HepG2 (cell line): ENCODE results near the gene CKMT1A. TPM values are rescaled to one million over a fixed set of nuclear protein-coding genes. Genes with fewer than 3 reads are reported as not detected.
"Not testable (repeated sequence)": the region's sequence is repeated elsewhere in the genome, so short reads cannot be mapped to it uniquely, and the experiment has no call there.

ENCODE experiments used
- ATF4 ChIP-seq, 2 experiments: fragments of 450-650 bp in 1 of 2; sonication (generic) in 1 of 2; formaldehyde crosslinking; IDR thresholded peaks; 2 replicates each; pipeline versions ENCODE4 v1.5.0 to v1.8.0; 2020 to 2022; ENCODE audit warnings: mild to moderate bottlenecking in 1 of 2, missing genetic modification reagents in 1 of 2
- HOMEZ ChIP-seq: IDR thresholded peaks from 2 replicates; pipeline ENCODE4 v1.6.1; 2016; ENCODE audit warnings: low read depth
- KDM3A ChIP-seq: IDR thresholded peaks from 2 replicates; pipeline ENCODE4 v1.6.1; 2018; ENCODE audit warnings: low read depth, missing compliant biosample characterization
- TCF12 ChIP-seq, 2 experiments: fragments of 450-650 bp in 1 of 2; sonication (generic) in 1 of 2; formaldehyde crosslinking in 1 of 2; IDR thresholded peaks; 2 replicates each; pipeline versions ENCODE4 v1.6.1 to v1.8.0; 2017 to 2022; ENCODE audit warnings: antibody characterized with exemption in 1 of 2, mild to moderate bottlenecking in 1 of 2, missing genetic modification reagents in 1 of 2, moderate library complexity in 1 of 2
- ZBTB34 ChIP-seq: sonication (generic); formaldehyde crosslinking; IDR thresholded peaks from 2 replicates; pipeline ENCODE4 v1.8.0; 2022; ENCODE audit warnings: mild to moderate bottlenecking, missing genetic modification reagents
- ZNF749 ChIP-seq: sonication (generic); formaldehyde crosslinking; IDR thresholded peaks from 2 replicates; pipeline ENCODE4 v1.8.0; 2022; ENCODE audit warnings: mild to moderate bottlenecking, missing genetic modification reagents, moderate library complexity, borderline replicate concordance
- polyA plus RNA-seq, 8 experiments: library from polyadenylated mRNA; depleted of rRNA in 3 of 8; stranded (reverse) in 7 of 8; unstranded in 1 of 8; fragments of >200 nt; fragmentation: Illumina TruSeq in 4 of 8; extraction: Trizol in 4 of 8; gene quantifications; 2 replicates each; pipeline versions ENCODE4 v1.2.1 to v1.2.3, GENCODE V29; 2011 to 2016; ENCODE audit warnings: low read depth in 4 of 8, missing spikeins in 1 of 8, mixed read lengths in 1 of 8; ENCODE audit not compliant: insufficient read depth in 1 of 8
- total RNA-seq, 5 experiments: library from RNA; depleted of rRNA; stranded (reverse); fragments of >200 nt; fragmentation: Illumina TruSeq; extraction: Trizol; gene quantifications; 2 replicates each; pipeline ENCODE4 v1.2.3, GENCODE V29; 2016; ENCODE audit warnings: low read depth in 1 of 5
- TF ChIP-seq, protein P1 (sequence below): sonication (generic); formaldehyde crosslinking; conservative IDR thresholded peaks from 2 replicates; pipeline ENCODE4 v1.4.0; 2020; ENCODE audit warnings: mild to moderate bottlenecking, missing genetic modification reagents, moderate library complexity
- TF ChIP-seq, protein P2 (sequence below): sonication (generic); formaldehyde crosslinking; IDR thresholded peaks from 2 replicates; pipeline ENCODE4 v1.4.0; 2020; ENCODE audit warnings: missing genetic modification reagents
- TF ChIP-seq, protein P3 (sequence below): sonication (generic); formaldehyde crosslinking; IDR thresholded peaks from 2 replicates; pipeline ENCODE4 v1.4.0; 2020; ENCODE audit warnings: mild to moderate bottlenecking, missing genetic modification reagents

The CKMT1A gene
- total and polyA plus RNA-seq, 2 of the 13 experiments (the other 11 are each of a cell fraction or from before 2014, with no cell fraction given): 0.13 to 0.46 TPM

GRCh38 chr15:43746245-43746902 is 52.7 kb downstream of the CKMT1A start, which contains the start of gene PDIA3 (continued):
- TF ChIP-seq, protein P1, sequence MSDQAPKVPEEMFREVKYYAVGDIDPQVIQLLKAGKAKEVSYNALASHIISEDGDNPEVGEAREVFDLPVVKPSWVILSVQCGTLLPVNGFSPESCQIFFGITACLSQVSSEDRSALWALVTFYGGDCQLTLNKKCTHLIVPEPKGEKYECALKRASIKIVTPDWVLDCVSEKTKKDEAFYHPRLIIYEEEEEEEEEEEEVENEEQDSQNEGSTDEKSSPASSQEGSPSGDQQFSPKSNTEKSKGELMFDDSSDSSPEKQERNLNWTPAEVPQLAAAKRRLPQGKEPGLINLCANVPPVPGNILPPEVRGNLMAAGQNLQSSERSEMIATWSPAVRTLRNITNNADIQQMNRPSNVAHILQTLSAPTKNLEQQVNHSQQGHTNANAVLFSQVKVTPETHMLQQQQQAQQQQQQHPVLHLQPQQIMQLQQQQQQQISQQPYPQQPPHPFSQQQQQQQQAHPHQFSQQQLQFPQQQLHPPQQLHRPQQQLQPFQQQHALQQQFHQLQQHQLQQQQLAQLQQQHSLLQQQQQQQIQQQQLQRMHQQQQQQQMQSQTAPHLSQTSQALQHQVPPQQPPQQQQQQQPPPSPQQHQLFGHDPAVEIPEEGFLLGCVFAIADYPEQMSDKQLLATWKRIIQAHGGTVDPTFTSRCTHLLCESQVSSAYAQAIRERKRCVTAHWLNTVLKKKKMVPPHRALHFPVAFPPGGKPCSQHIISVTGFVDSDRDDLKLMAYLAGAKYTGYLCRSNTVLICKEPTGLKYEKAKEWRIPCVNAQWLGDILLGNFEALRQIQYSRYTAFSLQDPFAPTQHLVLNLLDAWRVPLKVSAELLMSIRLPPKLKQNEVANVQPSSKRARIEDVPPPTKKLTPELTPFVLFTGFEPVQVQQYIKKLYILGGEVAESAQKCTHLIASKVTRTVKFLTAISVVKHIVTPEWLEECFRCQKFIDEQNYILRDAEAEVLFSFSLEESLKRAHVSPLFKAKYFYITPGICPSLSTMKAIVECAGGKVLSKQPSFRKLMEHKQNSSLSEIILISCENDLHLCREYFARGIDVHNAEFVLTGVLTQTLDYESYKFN (CRISPR knock-in tag): peak; percentile 33; the same call in 1 of the 2 replicates
- TF ChIP-seq HOMEZ (CRISPR knock-in tag): 0 out of 2 replicates have a peak, but pooled peaks have one; percentile 40
- 0 out of 4 replicates have a peak, but pooled peaks of 1 of the 2 experiments have one; percentile 39 for TF ChIP-seq ATF4 (CRISPR knock-in tag; IDR thresholded peaks at IDR 0.05)
- TF ChIP-seq ZBTB34 (CRISPR knock-in tag): 0 out of 2 replicates have a peak, but pooled peaks have one; percentile 30
- not testable (repeated sequence) for TF ChIP-seq TCF12 (IDR thresholded peaks at IDR 0.05)
- TF ChIP-seq TCF12 (CRISPR knock-in tag; IDR thresholded peaks at IDR 0.05): 0 out of 2 replicates have a peak, but pooled peaks have one; percentile 25
- peak; percentile 88 for TF ChIP-seq ZNF749 (CRISPR knock-in tag)
- 0 out of 2 replicates have a peak, but pooled peaks have one; percentile 40 for TF ChIP-seq KDM3A (CRISPR knock-in tag)
- TF ChIP-seq, protein P2, sequence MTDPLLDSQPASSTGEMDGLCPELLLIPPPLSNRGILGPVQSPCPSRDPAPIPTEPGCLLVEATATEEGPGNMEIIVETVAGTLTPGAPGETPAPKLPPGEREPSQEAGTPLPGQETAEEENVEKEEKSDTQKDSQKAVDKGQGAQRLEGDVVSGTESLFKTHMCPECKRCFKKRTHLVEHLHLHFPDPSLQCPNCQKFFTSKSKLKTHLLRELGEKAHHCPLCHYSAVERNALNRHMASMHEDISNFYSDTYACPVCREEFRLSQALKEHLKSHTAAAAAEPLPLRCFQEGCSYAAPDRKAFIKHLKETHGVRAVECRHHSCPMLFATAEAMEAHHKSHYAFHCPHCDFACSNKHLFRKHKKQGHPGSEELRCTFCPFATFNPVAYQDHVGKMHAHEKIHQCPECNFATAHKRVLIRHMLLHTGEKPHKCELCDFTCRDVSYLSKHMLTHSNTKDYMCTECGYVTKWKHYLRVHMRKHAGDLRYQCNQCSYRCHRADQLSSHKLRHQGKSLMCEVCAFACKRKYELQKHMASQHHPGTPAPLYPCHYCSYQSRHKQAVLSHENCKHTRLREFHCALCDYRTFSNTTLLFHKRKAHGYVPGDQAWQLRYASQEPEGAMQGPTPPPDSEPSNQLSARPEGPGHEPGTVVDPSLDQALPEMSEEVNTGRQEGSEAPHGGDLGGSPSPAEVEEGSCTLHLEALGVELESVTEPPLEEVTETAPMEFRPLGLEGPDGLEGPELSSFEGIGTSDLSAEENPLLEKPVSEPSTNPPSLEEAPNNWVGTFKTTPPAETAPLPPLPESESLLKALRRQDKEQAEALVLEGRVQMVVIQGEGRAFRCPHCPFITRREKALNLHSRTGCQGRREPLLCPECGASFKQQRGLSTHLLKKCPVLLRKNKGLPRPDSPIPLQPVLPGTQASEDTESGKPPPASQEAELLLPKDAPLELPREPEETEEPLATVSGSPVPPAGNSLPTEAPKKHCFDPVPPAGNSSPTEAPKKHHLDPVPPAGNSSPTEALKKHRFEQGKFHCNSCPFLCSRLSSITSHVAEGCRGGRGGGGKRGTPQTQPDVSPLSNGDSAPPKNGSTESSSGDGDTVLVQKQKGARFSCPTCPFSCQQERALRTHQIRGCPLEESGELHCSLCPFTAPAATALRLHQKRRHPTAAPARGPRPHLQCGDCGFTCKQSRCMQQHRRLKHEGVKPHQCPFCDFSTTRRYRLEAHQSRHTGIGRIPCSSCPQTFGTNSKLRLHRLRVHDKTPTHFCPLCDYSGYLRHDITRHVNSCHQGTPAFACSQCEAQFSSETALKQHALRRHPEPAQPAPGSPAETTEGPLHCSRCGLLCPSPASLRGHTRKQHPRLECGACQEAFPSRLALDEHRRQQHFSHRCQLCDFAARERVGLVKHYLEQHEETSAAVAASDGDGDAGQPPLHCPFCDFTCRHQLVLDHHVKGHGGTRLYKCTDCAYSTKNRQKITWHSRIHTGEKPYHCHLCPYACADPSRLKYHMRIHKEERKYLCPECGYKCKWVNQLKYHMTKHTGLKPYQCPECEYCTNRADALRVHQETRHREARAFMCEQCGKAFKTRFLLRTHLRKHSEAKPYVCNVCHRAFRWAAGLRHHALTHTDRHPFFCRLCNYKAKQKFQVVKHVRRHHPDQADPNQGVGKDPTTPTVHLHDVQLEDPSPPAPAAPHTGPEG (CRISPR knock-in tag): peak; percentile 68; the same call in 1 of the 2 replicates
- TF ChIP-seq, protein P3, sequence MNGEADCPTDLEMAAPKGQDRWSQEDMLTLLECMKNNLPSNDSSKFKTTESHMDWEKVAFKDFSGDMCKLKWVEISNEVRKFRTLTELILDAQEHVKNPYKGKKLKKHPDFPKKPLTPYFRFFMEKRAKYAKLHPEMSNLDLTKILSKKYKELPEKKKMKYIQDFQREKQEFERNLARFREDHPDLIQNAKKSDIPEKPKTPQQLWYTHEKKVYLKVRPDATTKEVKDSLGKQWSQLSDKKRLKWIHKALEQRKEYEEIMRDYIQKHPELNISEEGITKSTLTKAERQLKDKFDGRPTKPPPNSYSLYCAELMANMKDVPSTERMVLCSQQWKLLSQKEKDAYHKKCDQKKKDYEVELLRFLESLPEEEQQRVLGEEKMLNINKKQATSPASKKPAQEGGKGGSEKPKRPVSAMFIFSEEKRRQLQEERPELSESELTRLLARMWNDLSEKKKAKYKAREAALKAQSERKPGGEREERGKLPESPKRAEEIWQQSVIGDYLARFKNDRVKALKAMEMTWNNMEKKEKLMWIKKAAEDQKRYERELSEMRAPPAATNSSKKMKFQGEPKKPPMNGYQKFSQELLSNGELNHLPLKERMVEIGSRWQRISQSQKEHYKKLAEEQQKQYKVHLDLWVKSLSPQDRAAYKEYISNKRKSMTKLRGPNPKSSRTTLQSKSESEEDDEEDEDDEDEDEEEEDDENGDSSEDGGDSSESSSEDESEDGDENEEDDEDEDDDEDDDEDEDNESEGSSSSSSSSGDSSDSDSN (CRISPR knock-in tag): peak; percentile 94; the same call in 1 of the 2 replicates
